ENCODE data around the gene ANKRD40.

Gene ANKRD40, protein sequence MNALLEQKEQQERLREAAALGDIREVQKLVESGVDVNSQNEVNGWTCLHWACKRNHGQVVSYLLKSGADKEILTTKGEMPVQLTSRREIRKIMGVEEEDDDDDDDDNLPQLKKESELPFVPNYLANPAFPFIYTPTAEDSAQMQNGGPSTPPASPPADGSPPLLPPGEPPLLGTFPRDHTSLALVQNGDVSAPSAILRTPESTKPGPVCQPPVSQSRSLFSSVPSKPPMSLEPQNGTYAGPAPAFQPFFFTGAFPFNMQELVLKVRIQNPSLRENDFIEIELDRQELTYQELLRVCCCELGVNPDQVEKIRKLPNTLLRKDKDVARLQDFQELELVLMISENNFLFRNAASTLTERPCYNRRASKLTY

DNA sequence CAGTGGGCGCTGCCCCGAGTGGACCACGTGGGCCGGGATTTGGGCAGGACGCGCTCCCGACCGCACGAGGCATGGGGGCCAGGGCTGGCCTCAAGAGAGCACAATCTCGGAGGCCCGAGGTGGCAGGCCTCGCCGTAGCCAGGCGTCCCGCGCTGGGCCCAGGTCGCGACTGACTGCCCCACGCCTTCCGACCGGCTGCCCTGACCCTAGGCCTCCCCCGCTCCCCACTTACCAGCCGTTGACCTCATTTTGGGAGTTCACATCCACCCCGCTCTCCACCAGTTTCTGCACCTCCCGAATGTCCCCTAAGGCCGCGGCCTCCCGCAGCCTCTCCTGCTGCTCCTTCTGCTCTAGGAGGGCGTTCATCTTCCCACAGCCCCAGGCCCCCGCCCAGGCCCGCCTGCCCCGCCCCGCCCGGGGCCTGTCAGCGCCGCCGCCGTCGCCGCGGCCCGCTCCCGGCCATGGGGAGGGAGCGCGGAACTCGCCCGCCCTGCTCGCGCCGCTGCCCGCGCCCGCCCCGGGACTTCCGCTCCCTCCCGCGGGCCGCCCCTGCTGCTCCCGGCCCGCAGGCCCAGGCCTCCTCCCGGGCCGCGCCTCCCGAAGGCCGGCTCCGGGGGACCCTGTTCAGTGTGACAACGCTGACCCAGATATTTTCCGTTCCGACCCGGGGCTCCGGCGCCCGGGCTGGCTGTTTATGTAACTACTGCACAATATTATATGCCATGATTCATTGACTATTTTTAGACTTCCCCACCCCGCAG, at the start of gene ANKRD40:
ANKRD40 (minus strand) TSS at position 626 of the 761 bp plus-strand sequence; CDS start at position 366, 260 bp downstream.
- TF ChIP-seq, protein P1, sequence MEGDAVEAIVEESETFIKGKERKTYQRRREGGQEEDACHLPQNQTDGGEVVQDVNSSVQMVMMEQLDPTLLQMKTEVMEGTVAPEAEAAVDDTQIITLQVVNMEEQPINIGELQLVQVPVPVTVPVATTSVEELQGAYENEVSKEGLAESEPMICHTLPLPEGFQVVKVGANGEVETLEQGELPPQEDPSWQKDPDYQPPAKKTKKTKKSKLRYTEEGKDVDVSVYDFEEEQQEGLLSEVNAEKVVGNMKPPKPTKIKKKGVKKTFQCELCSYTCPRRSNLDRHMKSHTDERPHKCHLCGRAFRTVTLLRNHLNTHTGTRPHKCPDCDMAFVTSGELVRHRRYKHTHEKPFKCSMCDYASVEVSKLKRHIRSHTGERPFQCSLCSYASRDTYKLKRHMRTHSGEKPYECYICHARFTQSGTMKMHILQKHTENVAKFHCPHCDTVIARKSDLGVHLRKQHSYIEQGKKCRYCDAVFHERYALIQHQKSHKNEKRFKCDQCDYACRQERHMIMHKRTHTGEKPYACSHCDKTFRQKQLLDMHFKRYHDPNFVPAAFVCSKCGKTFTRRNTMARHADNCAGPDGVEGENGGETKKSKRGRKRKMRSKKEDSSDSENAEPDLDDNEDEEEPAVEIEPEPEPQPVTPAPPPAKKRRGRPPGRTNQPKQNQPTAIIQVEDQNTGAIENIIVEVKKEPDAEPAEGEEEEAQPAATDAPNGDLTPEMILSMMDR (IDR thresholded peaks at IDR 0.05; ENCODE audit: insufficient read depth, low read depth, low read length, missing control alignments): no peak

DNA sequence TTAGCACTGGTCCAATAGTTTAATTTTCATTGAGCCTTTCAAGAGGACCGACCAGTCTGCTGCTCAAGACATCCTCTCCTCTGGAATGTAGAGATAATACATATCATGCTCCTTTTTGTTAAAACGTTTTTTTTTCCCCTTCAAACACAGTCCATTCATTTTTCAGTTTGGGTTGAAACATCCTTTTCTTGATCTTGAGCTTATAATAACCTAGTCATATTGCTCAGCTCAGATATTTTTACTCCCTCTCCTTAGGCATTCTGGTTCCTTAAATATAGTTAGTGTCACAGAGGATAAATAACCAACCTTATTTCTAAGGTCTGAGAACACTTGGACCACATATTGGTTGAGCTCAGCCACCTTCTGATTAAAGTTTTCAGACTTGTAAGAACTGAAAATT, 46.8 kb upstream of the ANKRD40 start:
- no peak overlapping the region for H3K4me3 ChIP-seq (ENCODE audit: low read length)
- DNase-seq (ENCODE audit: low read depth): no peak
- TF ChIP-seq, protein P1 (IDR thresholded peaks at IDR 0.05; ENCODE audit: insufficient read depth, low read depth, low read length, missing control alignments): no peak

More for the DNA sequence above, at the start of gene ANKRD40:
- H3K4me3 ChIP-seq (ENCODE audit: low read length): peak within 1 kb of the TSS; percentile 74
- DNase-seq (ENCODE audit: low read depth): peak; percentile 93

DNA sequence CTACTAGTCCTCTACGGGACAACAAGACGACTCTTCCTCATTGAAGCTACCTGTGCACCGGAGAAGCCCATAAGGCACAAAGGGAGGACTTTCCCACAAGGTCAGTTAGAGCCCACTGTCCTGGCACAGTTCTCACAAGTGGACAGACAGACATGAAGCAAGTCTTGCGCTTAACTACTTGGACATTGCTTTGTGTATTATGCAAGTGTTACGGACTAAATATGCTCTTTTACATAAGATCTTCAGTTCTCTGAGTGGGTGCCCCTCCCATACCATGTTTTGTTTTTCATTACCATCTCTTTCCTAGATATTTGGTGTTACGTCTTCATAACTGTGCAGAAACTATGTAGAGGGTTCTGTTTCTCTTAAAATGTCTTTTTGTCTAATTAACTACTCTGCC, 41.5 kb upstream of the ANKRD40 start:
- H3K4me3 ChIP-seq (ENCODE audit: low read length): no peak overlapping the region
- no peak for DNase-seq (ENCODE audit: low read depth)
- TF ChIP-seq, protein P1 (IDR thresholded peaks at IDR 0.05; ENCODE audit: insufficient read depth, low read depth, low read length, missing control alignments): no peak

DNA sequence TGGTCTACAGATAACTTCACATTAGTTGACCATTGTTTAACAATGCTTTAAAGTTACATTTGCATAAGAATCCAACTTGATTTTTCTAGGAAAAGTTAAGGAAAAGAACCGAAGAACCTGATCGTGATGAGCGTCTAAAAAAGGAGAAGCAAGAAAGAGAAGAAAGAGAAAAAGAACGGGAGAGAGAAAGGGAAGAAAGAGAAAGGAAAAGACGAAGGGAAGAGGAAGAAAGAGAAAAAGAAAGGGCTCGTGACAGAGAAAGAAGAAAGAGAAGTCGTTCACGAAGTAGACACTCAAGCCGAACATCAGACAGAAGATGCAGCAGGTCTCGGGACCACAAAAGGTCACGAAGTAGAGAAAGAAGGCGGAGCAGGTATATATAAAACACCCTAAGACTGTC, 37.9 kb upstream of the ANKRD40 start:
- TF ChIP-seq, protein P1 (IDR thresholded peaks at IDR 0.05; ENCODE audit: insufficient read depth, low read depth, low read length, missing control alignments): no peak
- H3K4me3 ChIP-seq (ENCODE audit: low read length): no peak overlapping the region
- no peak for DNase-seq (ENCODE audit: low read depth)

GRCh38 chr17:50739098-50739497, 31.4 kb upstream of the ANKRD40 start:
- DNase-seq (ENCODE audit: low read depth): no peak
- TF ChIP-seq, protein P1 (IDR thresholded peaks at IDR 0.05; ENCODE audit: insufficient read depth, low read depth, low read length, missing control alignments): no peak
- no peak overlapping the region for H3K4me3 ChIP-seq (ENCODE audit: low read length)

DNA sequence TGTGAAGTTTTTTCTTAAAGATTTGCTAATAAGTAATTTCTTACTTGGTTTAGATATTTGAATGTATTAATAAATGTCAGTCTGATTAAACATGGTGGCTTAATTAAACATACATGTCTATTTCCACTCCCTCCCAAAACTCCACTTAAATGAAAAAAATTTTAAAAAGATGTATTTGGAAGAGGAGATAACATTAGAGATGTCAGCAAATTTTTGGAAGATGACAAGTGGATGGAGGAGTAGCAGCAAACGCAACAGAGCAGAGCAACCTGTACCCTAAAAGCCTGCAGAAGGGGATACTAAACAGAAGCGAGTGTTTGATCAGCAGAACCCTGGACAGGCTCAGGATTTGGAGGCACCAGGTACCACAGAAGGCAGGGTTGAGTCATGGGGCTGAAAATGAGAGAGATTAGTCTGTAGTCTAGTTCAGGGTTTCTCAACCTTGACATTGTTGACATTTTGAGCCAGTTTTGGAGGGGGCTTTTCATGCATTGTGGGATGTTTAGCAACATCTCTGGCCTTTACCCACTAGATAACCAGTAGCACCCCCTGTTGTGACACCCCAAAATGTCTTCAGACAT, 29.5 kb upstream of the ANKRD40 start:
- no peak overlapping the region for H3K4me3 ChIP-seq (ENCODE audit: low read length)
- TF ChIP-seq, protein P1 (IDR thresholded peaks at IDR 0.05; ENCODE audit: insufficient read depth, low read depth, low read length, missing control alignments): no peak
- DNase-seq (ENCODE audit: low read depth): no peak
